ENCODE measurements around the gene CDC42EP2. TPM values are rescaled to one million over a fixed set of nuclear protein-coding genes. Genes with fewer than 3 reads are reported as not detected.

The CDC42EP2 gene
- total RNA-seq, 1 donor, result not detected

- no peaks in the 10 kb centered on the region for H3K27me3 ChIP-seq (ENCODE audit: insufficient read depth, low read length)
- H3K9me3 ChIP-seq (ENCODE audit: low read depth, low read length), result no peaks in the 10 kb centered on the region
- H3K4me1 ChIP-seq (ENCODE audit: insufficient read depth, low read length), result peaks cover 13% of the 10 kb centered on the region
- H3K4me3 ChIP-seq (ENCODE audit: low read length), result peak overlapping the region; percentile 55
Observed at GRCh38 chr11:65355013-65355775, 40.5 kb downstream of the CDC42EP2 start.

- no peaks in the 10 kb centered on the region for H3K27me3 ChIP-seq (ENCODE audit: insufficient read depth, low read length)
- no peaks in the 10 kb centered on the region for H3K9me3 ChIP-seq (ENCODE audit: low read depth, low read length)
- H3K4me3 ChIP-seq (ENCODE audit: low read length), result peak overlapping the region; percentile 28
- H3K4me1 ChIP-seq (ENCODE audit: insufficient read depth, low read length), result peaks cover 13% of the 10 kb centered on the region
Observed at GRCh38 chr11:65355776-65356393, 41.2 kb downstream of the CDC42EP2 start.

- no peaks in the 10 kb centered on the region for H3K9me3 ChIP-seq (ENCODE audit: low read depth, low read length)
- H3K4me1 ChIP-seq (ENCODE audit: insufficient read depth, low read length), result peaks cover 13% of the 10 kb centered on the region
- no peaks in the 10 kb centered on the region for H3K27me3 ChIP-seq (ENCODE audit: insufficient read depth, low read length)
- no peak overlapping the region for H3K4me3 ChIP-seq (ENCODE audit: low read length)
Observed at GRCh38 chr11:65356394-65356972, 41.8 kb downstream of the CDC42EP2 start.

GRCh38 chr11:65357856-65358356, 43.2 kb downstream of the CDC42EP2 start:
- H3K4me3 ChIP-seq (ENCODE audit: low read length), result no peak overlapping the region
- H3K9me3 ChIP-seq (ENCODE audit: low read depth, low read length), result no peaks in the 10 kb centered on the region
- H3K4me1 ChIP-seq (ENCODE audit: insufficient read depth, low read length), result peaks cover 27% of the 10 kb centered on the region
- no peaks in the 10 kb centered on the region for H3K27me3 ChIP-seq (ENCODE audit: insufficient read depth, low read length)

- H3K9me3 ChIP-seq (ENCODE audit: low read depth, low read length), result no peaks in the 10 kb centered on the region
- H3K4me3 ChIP-seq (ENCODE audit: low read length), result no peak overlapping the region
- peaks cover 29% of the 10 kb centered on the region for H3K4me1 ChIP-seq (ENCODE audit: insufficient read depth, low read length)
- no peaks in the 10 kb centered on the region for H3K27me3 ChIP-seq (ENCODE audit: insufficient read depth, low read length)
Observed at GRCh38 chr11:65362320-65362931, 47.8 kb downstream of the CDC42EP2 start.

- H3K4me3 ChIP-seq (ENCODE audit: low read length), result no peak overlapping the region
- no peaks in the 10 kb centered on the region for H3K9me3 ChIP-seq (ENCODE audit: low read depth, low read length)
- no peaks in the 10 kb centered on the region for H3K27me3 ChIP-seq (ENCODE audit: insufficient read depth, low read length)
- H3K4me1 ChIP-seq (ENCODE audit: insufficient read depth, low read length), result peaks cover 29% of the 10 kb centered on the region
Observed at GRCh38 chr11:65362966-65363365, 48.3 kb downstream of the CDC42EP2 start.

- Histone ChIP-seq H3K4me3 (ENCODE audit: low read length) (no peak overlapping the region), H3K27me3 (ENCODE audit: insufficient read depth, low read length) (no peaks in the 10 kb centered on the region), H3K4me1 (ENCODE audit: insufficient read depth, low read length) (peaks cover 29% of the 10 kb centered on the region), H3K9me3 (ENCODE audit: low read depth, low read length) (no peaks in the 10 kb centered on the region)
Observed at GRCh38 chr11:65363770-65364169, 49.1 kb downstream of the CDC42EP2 start.

- Histone ChIP-seq H3K4me1 (ENCODE audit: insufficient read depth, low read length) (peaks cover 29% of the 10 kb centered on the region), H3K9me3 (ENCODE audit: low read depth, low read length) (no peaks in the 10 kb centered on the region), H3K4me3 (ENCODE audit: low read length) (no peak overlapping the region), H3K27me3 (ENCODE audit: insufficient read depth, low read length) (no peaks in the 10 kb centered on the region)
Observed at GRCh38 chr11:65366340-65366773, 51.7 kb downstream of the CDC42EP2 start.

GRCh38 chr11:65370659-65371049, 56.0 kb downstream of the CDC42EP2 start:
- Histone ChIP-seq H3K4me1 (ENCODE audit: insufficient read depth, low read length) (peaks cover 4% of the 10 kb centered on the region), H3K4me3 (ENCODE audit: low read length) (no peak overlapping the region), H3K9me3 (ENCODE audit: low read depth, low read length) (no peaks in the 10 kb centered on the region)

More at GRCh38 chr11:65370659-65371049, 56.0 kb downstream of the CDC42EP2 start:
- no peaks in the 10 kb centered on the region for H3K27me3 ChIP-seq (ENCODE audit: insufficient read depth, low read length)

Other genes with a start within 250 kb of the CDC42EP2 start
- gene CDCA5, start 230.8 kb upstream of the CDC42EP2 start, total RNA-seq, result not detected
- gene ZFPL1, start 230.6 kb upstream of the CDC42EP2 start, total RNA-seq, result 17.6 TPM
- gene VPS51, start 218.7 kb upstream of the CDC42EP2 start, total RNA-seq, result 397 TPM
- gene TM7SF2, start 203.0 kb upstream of the CDC42EP2 start, total RNA-seq, result 9.1 TPM
- gene ZNHIT2, start 197.2 kb upstream of the CDC42EP2 start, total RNA-seq, result 5.7 TPM
- gene FAU, start 192.7 kb upstream of the CDC42EP2 start, total RNA-seq, result 338 TPM
- gene MRPL49, start 192.5 kb upstream of the CDC42EP2 start, total RNA-seq, result 40.7 TPM
- 23.6 TPM for gene SYVN1, start 180.3 kb upstream of the CDC42EP2 start, total RNA-seq
- not detected for gene SPDYC, start 144.6 kb upstream of the CDC42EP2 start, total RNA-seq
- gene CAPN1, start 132.9 kb upstream of the CDC42EP2 start, total RNA-seq, result 76.2 TPM
- gene POLA2, start 52.9 kb upstream of the CDC42EP2 start, total RNA-seq, result 12.2 TPM
- gene DPF2, start 19.0 kb downstream of the CDC42EP2 start, total RNA-seq, result 39.6 TPM
- 0.42 TPM for gene TIGD3, start 39.9 kb downstream of the CDC42EP2 start, total RNA-seq
- gene SLC25A45, start 67.8 kb downstream of the CDC42EP2 start, total RNA-seq, result 12.6 TPM
- gene FRMD8, start 71.8 kb downstream of the CDC42EP2 start, total RNA-seq, result 23.1 TPM
- 198 TPM for gene NEAT1, start 107.9 kb downstream of the CDC42EP2 start, total RNA-seq
- 22,943 TPM for gene MALAT1, start 184.2 kb downstream of the CDC42EP2 start, total RNA-seq
- gene SCYL1, start 210.2 kb downstream of the CDC42EP2 start, total RNA-seq, result 36.4 TPM
- 25.6 TPM for gene LTBP3, start 243.5 kb downstream of the CDC42EP2 start, total RNA-seq

All from mononuclear cell (primary cell).